Activated B cell treated with CpG ODN at 0.5 μM for 24 hours (primary cell): ENCODE data around the gene SPECC1L. TPM values are rescaled to one million over a fixed set of nuclear protein-coding genes. Genes with fewer than 3 reads are reported as not detected.

ENCODE experiments used
- ATAC-seq: fragments of 200-7000 bp; cut with Tn5 transposase; one replicate; pipeline ENCODE4 v1.10.0; 2021; ENCODE audit warnings: low read depth, mild to moderate bottlenecking, moderate library complexity
- CTCF ChIA-PET: fragments of 350-600 bp; sonication (Branson Sonifier 250); formaldehyde crosslinking; loops from one replicate; lab custom pipeline; 2021; ENCODE audit warnings: antibody characterized with exemption; lab: Charles Lee
- POLR2A ChIA-PET: fragments of 350-600 bp; sonication (Branson Sonifier 250); formaldehyde crosslinking; loops from one replicate; lab custom pipeline; 2021; ENCODE audit warnings: antibody characterized with exemption; lab: Charles Lee
- DNase-seq: peaks from one replicate; pipeline ENCODE4 v3.0.0; 2022
- H3K27ac Mint-ChIP-seq: one replicate; pipeline ENCODE4 v1.8.0; 2020; ENCODE audit warnings: mixed read lengths
- H3K27me3 Mint-ChIP-seq: one replicate; pipeline ENCODE4 v1.8.0; 2021; ENCODE audit warnings: mixed read lengths
- H3K36me3 Mint-ChIP-seq: one replicate; pipeline ENCODE4 v1.8.0; 2021; ENCODE audit warnings: low read depth, mixed read lengths
- H3K4me1 Mint-ChIP-seq: one replicate; pipeline ENCODE4 v1.8.0; 2021; ENCODE audit warnings: mixed read lengths
- H3K4me3 Mint-ChIP-seq: one replicate; pipeline ENCODE4 v1.8.0; 2020; ENCODE audit warnings: mild to moderate bottlenecking, mixed read lengths
- H3K9me3 Mint-ChIP-seq: one replicate; pipeline ENCODE4 v1.8.0; 2020; ENCODE audit warnings: mixed read lengths
- intact Hi-C: fragments of 100-400 bp; cut with micrococcal nuclease; formaldehyde crosslinking; loops from one replicate; pipeline ENCODE4 v1.15.1; 2024
- total RNA-seq: library from RNA; stranded (reverse); gene quantifications from 2 replicates; pipeline ENCODE4 v1.2.3, GENCODE V29; 2022
- TF ChIP-seq, protein P1 (sequence below): fragments of 200-600 bp; IDR thresholded peaks from one replicate; pipeline ENCODE4 v1.8.0; 2022; ENCODE audit warnings: antibody characterized with exemption, mild to moderate bottlenecking

Gene SPECC1L
- total RNA-seq, 1 donor from 2014 or later: 59.0 TPM

DNA sequence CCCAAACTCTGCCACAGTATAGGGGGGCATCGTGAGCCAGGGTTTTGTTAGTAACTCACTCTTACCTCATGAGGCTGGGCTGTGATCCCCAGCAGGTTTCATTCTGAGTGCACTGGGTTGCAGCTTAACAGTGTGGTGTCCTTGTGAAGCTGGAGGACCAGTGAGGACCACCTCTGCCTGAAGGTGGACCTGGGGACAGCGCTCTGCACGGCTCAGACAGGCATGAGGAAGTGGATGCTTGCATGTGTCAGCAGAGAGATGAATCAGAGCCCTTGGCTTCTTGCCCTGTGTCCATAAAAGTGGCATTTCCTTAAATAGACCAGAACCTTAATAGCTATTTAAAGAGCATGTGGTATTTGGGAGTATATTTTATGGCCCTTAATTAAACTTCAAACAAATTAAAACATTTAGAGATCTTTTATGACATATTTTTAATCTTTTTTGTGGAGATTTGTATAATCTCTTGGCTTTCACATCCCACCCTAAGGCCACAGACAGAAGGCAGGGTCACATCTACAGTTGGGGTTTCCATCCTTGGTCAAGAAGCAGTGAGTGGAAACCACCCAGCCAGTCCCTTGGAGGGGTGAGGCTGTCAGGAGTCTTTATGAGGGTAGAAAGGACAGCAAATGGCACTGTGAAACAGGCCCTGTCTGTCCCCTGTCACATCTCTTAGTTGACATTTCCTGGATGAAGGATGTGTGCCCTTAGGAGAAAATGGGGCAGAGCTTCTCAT lies 132.0 kb downstream of the SPECC1L start:
- Mint-ChIP-seq H3K36me3 (peaks cover 41% of the 10 kb centered on the region), H3K4me1 (peaks cover 88% of the 10 kb centered on the region), H3K4me3 (peak overlapping the region; percentile 57), H3K27me3 (no peaks in the 10 kb centered on the region), H3K9me3 (no peaks in the 10 kb centered on the region), H3K27ac (peak overlapping the region; percentile 82)
- ChIA-PET POLR2A (interaction anchor here (0.6 to 1.5 kb wide), 5 partner anchors 16 to 545 kb away, joined by 3 to 5 read pairs (median 3); partner anchors contain the start of gene SLC2A11), CTCF (interaction anchor here (0.9 to 1.8 kb wide), 2 partner anchors 20 to 119 kb away, joined by 3 to 5 read pairs; no protein-coding TSS in a partner anchor)
- intact Hi-C loops: loop anchor here (2.0 to 5.0 kb wide), 2 partner anchors 18 to 130 kb away; partner anchors contain the start of gene SPECC1L
- DNase-seq (no peak), ATAC-seq (peak; percentile 60)
- TF ChIP-seq, protein P1, sequence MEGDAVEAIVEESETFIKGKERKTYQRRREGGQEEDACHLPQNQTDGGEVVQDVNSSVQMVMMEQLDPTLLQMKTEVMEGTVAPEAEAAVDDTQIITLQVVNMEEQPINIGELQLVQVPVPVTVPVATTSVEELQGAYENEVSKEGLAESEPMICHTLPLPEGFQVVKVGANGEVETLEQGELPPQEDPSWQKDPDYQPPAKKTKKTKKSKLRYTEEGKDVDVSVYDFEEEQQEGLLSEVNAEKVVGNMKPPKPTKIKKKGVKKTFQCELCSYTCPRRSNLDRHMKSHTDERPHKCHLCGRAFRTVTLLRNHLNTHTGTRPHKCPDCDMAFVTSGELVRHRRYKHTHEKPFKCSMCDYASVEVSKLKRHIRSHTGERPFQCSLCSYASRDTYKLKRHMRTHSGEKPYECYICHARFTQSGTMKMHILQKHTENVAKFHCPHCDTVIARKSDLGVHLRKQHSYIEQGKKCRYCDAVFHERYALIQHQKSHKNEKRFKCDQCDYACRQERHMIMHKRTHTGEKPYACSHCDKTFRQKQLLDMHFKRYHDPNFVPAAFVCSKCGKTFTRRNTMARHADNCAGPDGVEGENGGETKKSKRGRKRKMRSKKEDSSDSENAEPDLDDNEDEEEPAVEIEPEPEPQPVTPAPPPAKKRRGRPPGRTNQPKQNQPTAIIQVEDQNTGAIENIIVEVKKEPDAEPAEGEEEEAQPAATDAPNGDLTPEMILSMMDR: no peak

DNA sequence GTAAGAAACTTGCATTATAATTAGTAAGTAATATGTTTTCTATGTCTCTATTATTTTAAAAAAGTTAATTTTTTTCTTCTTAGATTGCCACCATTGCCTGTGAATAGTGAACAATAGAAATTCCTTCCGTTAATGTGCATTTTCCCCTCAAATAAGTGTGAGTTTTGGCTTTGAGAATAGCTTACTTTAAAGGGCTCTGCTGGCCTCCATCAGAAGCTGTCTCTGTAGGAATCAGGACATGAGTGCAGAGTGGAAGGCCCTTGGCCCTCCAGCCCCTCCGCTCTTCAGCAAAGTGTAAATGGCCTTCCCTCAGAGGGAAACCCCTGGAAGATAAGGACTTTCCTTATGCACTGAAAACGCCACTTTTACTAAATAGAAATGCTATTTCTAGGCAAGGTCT lies 132.7 kb downstream of the SPECC1L start:
- no peaks in the 10 kb centered on the region for H3K27me3 Mint-ChIP-seq
- peak overlapping the region; percentile 24 for H3K4me3 Mint-ChIP-seq
- H3K27ac Mint-ChIP-seq: peak overlapping the region; percentile 82
- ChIA-PET CTCF (interaction anchor here (0.9 to 1.8 kb wide), 2 partner anchors 19 to 118 kb away, joined by 3 to 5 read pairs; no protein-coding TSS in a partner anchor), POLR2A (interaction anchor here (0.7 to 1.3 kb wide), 3 partner anchors 15 to 26 kb away, joined by 3 read pairs; no protein-coding TSS in a partner anchor)
- H3K9me3 Mint-ChIP-seq: no peaks in the 10 kb centered on the region
- DNase-seq (no peak), ATAC-seq (no peak)
- peaks cover 39% of the 10 kb centered on the region for H3K36me3 Mint-ChIP-seq
- TF ChIP-seq, protein P1: no peak
- intact Hi-C loops: loop anchor here (2.0 to 5.0 kb wide), 2 partner anchors 17 to 131 kb away; partner anchors contain the start of gene SPECC1L
- H3K4me1 Mint-ChIP-seq: peaks cover 81% of the 10 kb centered on the region

DNA sequence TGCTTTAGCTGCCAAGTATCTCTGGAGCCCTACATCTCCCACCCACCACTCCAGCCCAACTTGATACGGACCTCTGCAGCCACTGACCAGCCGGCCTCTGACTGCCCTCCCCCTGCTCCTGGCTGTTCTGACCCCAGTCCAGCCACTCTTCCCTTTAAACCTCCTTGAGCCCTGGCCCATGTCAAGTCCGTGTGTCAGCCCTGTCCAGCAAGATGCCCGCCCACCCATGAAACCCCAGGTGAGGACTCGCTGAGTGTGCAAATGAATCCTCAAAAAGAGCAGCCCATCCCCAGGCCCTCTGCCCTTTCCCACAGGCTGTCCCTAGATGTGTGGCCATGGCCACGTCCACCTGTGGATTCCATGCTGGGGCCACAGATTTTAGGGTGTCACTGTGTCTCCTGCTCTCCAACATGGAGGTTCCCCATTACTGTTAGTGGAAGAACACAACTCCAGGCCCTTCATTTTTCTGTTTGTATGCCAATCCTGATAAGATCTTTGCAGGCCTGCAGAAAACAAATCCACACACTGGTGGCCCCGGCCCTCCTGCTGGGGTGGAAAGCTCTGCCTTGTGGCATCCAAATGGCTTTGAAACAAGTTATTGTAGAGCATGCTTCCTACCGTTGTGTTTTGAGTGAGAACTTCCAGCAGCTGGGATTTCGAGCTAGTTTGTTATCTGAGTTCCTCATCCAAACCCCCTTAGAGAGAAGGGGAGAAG lies 134.1 kb downstream of the SPECC1L start:
- Mint-ChIP-seq H3K4me1 (peaks cover 68% of the 10 kb centered on the region), H3K36me3 (peaks cover 37% of the 10 kb centered on the region), H3K4me3 (no peak overlapping the region), H3K9me3 (no peaks in the 10 kb centered on the region), H3K27me3 (no peaks in the 10 kb centered on the region), H3K27ac (peak overlapping the region; percentile 65)
- ChIA-PET POLR2A (no interaction called here), CTCF (no interaction called here)
- ATAC-seq (no peak), DNase-seq (no peak)
- TF ChIP-seq, protein P1: no peak
- intact Hi-C loops: loop anchor here (5.0 kb wide), 1 partner anchor 132 kb away; the partner anchor contains the start of gene SPECC1L

DNA sequence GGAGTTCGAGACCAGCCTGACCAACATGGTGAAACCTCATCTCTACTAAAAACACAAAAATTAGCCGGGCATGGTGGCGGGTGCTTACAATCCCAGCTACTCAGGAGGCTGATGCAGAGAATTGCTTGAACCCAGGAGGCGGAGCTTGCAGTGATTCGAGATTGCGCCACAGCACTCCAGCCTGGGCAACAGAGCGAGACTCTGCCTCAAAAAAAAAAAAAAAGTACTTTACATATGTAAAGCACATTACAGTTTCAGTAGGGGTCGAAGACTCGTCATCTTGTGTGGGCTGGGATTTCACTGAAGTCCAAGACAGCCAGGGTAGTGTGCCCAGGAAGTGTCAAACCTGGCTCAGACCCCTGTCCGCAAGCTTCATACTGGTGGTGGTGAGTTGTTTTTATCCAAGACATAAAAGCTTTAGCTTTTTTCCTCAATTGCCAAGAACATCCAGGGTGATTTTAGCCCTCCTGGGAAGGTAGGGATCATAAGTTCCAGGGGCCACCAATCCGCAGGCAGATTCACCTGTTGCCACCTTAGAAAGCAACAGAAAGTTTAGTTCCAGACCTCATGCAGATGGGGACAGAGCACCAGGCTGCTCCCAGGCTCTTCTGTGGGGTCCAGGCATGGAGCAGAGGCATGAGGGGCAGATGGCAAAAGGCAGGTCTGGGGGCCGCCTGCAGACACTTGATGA lies 135.1 kb downstream of the SPECC1L start:
- POLR2A ChIA-PET: no interaction called here
- CTCF ChIA-PET: no interaction called here
- H3K4me1 Mint-ChIP-seq: peaks cover 58% of the 10 kb centered on the region
- no peaks in the 10 kb centered on the region for H3K27me3 Mint-ChIP-seq
- ATAC-seq: no peak
- peak overlapping the region; percentile 41 for H3K27ac Mint-ChIP-seq
- TF ChIP-seq, protein P1: no peak
- no peak for DNase-seq
- H3K36me3 Mint-ChIP-seq: peaks cover 40% of the 10 kb centered on the region
- H3K9me3 Mint-ChIP-seq: no peaks in the 10 kb centered on the region
- intact Hi-C loops: no loop called here
- H3K4me3 Mint-ChIP-seq: no peak overlapping the region
